PFSK-1 (cell line): Measurements from ENCODE around the gene APLP2.

Experiments
- FOXP2 ChIP-seq: optimal IDR thresholded peaks from 2 replicates; pipeline ENCODE3; 2011; ENCODE audit warnings: borderline replicate concordance, control low read depth, inconsistent platforms; ENCODE audit not compliant: insufficient read depth; ENCODE audit errors: extremely low read length, extremely low read depth
- POLR2AphosphoS5 ChIP-seq: IDR thresholded peaks from 2 replicates; pipeline ENCODE4 v1.6.1; 2012; ENCODE audit warnings: low read depth, mild to moderate bottlenecking, control low read depth, low read length, moderate library complexity
- REST ChIP-seq, 2 experiments: IDR thresholded peaks; 2 replicates each; pipeline versions ENCODE4 v1.6.1 to v1.8.0; 2011 to 2012; ENCODE audit warnings: low read depth in 2 of 2, low read length in 2 of 2, control low read depth in 1 of 2, inconsistent platforms in 1 of 2, mild to moderate bottlenecking in 1 of 2, moderate library complexity in 1 of 2; ENCODE audit not compliant: insufficient read depth in 1 of 2
- SIN3A ChIP-seq: IDR thresholded peaks from 2 replicates; pipeline ENCODE4 v1.6.1; 2012; ENCODE audit warnings: mild to moderate bottlenecking, low read length, moderate library complexity, borderline replicate concordance; ENCODE audit not compliant: insufficient read depth
- TAF1 ChIP-seq: IDR thresholded peaks from 2 replicates; pipeline ENCODE4 v1.6.1; 2012; ENCODE audit warnings: low read length, control low read depth, borderline replicate concordance; ENCODE audit not compliant: insufficient read depth

The APLP2 gene

GRCh38 chr11:130025371-130025770 is 44.3 kb upstream of the APLP2 start:
- no peak for TF ChIP-seq POLR2AphosphoS5
- TF ChIP-seq TAF1, result no peak

- TF ChIP-seq POLR2AphosphoS5 (no peak), FOXP2 (no peak), SIN3A (no peak), REST (IDR thresholded peaks at IDR 0.05; ENCODE audit: insufficient read depth in 1 of 2, low read depth in 2 of 2, low read length in 2 of 2) (no peak), TAF1 (no peak)
Observed at GRCh38 chr11:130029137-130029536, 40.6 kb upstream of the APLP2 start.

GRCh38 chr11:130031056-130031455 is 38.6 kb upstream of the APLP2 start:
- TF ChIP-seq POLR2AphosphoS5 (no peak), TAF1 (no peak), SIN3A (no peak), FOXP2 (no peak), REST (IDR thresholded peaks at IDR 0.05; ENCODE audit: insufficient read depth in 1 of 2, low read depth in 2 of 2, low read length in 2 of 2) (no peak)

GRCh38 chr11:130031945-130032344 is 37.7 kb upstream of the APLP2 start:
- TF ChIP-seq REST (IDR thresholded peaks at IDR 0.05; ENCODE audit: insufficient read depth in 1 of 2, low read depth in 2 of 2, low read length in 2 of 2) (no peak), SIN3A (no peak), POLR2AphosphoS5 (no peak)

- TF ChIP-seq POLR2AphosphoS5 (no peak), REST (IDR thresholded peaks at IDR 0.05; ENCODE audit: insufficient read depth in 1 of 2, low read depth in 2 of 2, low read length in 2 of 2) (no peak), SIN3A (no peak), FOXP2 (no peak), TAF1 (no peak)
Observed at GRCh38 chr11:130032931-130033330, 36.8 kb upstream of the APLP2 start.
